SH-SY5Y (cell line): Measurements from ENCODE around the gene MAPK10.

Source experiments
- GATA2 ChIP-seq: IDR thresholded peaks from 2 replicates; pipeline ENCODE4 v1.6.1; 2011; ENCODE audit warnings: mild to moderate bottlenecking, low read depth, low read length
- GATA3 ChIP-seq: IDR thresholded peaks from 2 replicates; pipeline ENCODE4 v1.6.1; 2011; ENCODE audit warnings: low read depth, mild to moderate bottlenecking, low read length, moderate library complexity

GRCh38 chr4:86362510-86362909 lies 2.7 kb upstream of the MAPK10 start:
- TF ChIP-seq GATA2 (no peak), GATA3 (no peak)
